Stimulated activated naive CD8-positive, alpha-beta T cell treated with anti-CD3 and anti-CD28 coated beads, Interleukin-15, Interleukin-2, amounts not matched to agents 100 ng/mL and 50 ng/mL, for 24 hours (primary cell): ENCODE data around the gene LRRC25.
A peak's percentile ranks its signal among the peaks of the same experiment; 100 is the strongest.

Experiments
- H3K27ac Mint-ChIP-seq: one replicate; pipeline ENCODE4 v1.8.0; 2021; ENCODE audit warnings: mild to moderate bottlenecking, mixed read lengths
- H3K27me3 Mint-ChIP-seq: one replicate; pipeline ENCODE4 v1.8.0; 2021; ENCODE audit warnings: mixed read lengths
- H3K36me3 Mint-ChIP-seq: one replicate; pipeline ENCODE4 v1.8.0; 2021; ENCODE audit warnings: low read depth, mixed read lengths
- H3K4me1 Mint-ChIP-seq: one replicate; pipeline ENCODE4 v1.8.0; 2021; ENCODE audit warnings: low read depth, mixed read lengths
- H3K4me3 Mint-ChIP-seq: one replicate; pipeline ENCODE4 v1.8.0; 2021; ENCODE audit warnings: mild to moderate bottlenecking, mixed read lengths
- H3K9me3 Mint-ChIP-seq: one replicate; pipeline ENCODE4 v1.8.0; 2021; ENCODE audit warnings: mixed read lengths

LRRC25 gene

DNA sequence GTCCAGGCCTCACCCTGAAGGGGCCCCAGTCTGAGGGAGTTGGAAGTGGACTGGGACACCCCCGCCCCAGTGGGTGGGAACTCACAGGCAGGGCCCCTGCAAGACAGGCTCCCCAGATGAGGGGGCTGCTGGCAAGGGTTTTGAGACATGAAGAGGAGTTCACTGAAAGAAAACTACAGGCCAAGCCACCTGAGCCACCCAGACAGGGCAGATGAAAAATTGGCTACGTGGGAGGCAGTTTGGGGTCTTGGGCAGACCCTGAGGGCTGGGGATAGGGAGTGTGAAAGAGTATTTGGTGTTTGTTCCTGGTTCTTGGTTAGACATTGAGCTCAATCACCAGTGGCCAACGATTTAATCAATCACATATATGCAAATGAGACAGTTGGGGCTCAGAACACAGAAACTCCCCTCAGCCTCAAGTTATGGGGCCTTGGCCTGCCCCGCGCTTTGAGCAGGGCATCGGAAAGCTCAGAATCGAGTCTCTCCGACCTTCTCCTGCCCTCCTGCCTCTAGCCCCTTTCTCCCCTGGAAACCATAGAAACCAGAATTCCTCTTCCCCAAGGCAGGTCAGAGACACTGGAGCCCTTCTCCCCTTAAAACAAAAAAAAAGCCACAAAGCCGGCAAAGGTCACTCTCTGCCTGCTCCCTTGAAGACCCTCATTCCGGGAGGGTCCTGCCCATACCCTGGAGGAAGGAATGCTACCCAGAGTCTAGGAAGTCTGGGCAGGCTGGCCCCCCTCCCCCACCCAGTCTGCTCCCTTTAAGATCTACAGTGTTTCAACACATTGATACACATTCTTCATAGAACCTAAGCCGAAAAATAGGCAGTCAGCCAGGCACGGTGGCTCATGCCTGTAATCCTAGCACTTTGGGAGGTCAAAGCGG lies 41.8 kb upstream of the LRRC25 start:
- Mint-ChIP-seq H3K36me3 (peaks cover 8% of the 10 kb centered on the region), H3K4me3 (no peak overlapping the region), H3K27ac (no peak overlapping the region), H3K9me3 (peaks cover 4% of the 10 kb centered on the region), H3K27me3 (no peaks in the 10 kb centered on the region), H3K4me1 (peaks cover 17% of the 10 kb centered on the region)

- no peak overlapping the region for H3K4me3 Mint-ChIP-seq
- no peaks in the 10 kb centered on the region for H3K27me3 Mint-ChIP-seq
- H3K4me1 Mint-ChIP-seq, result peaks cover 17% of the 10 kb centered on the region
- peaks cover 4% of the 10 kb centered on the region for H3K9me3 Mint-ChIP-seq
- H3K27ac Mint-ChIP-seq, result no peak overlapping the region
- H3K36me3 Mint-ChIP-seq, result peaks cover 8% of the 10 kb centered on the region
Observed at GRCh38 chr19:18438331-18439024, 41.1 kb upstream of the LRRC25 start.

- Mint-ChIP-seq H3K27me3 (no peaks in the 10 kb centered on the region), H3K9me3 (peaks cover 4% of the 10 kb centered on the region), H3K4me3 (peak within 1 kb of the TSS; percentile 65), H3K4me1 (peaks cover 16% of the 10 kb centered on the region), H3K36me3 (peaks cover 6% of the 10 kb centered on the region), H3K27ac (no peak within 1 kb of the TSS)
Observed at GRCh38 chr19:18437491-18438330, 40.3 kb upstream of the LRRC25 start, which contains the start of gene ISYNA1. TSS of gene ISYNA1 (minus strand) at chr19:18438133. CDS start at chr19:18437979, 154 bp downstream.

GRCh38 chr19:18436671-18437490 lies 39.5 kb upstream of the LRRC25 start:
- Mint-ChIP-seq H3K4me1 (peaks cover 16% of the 10 kb centered on the region), H3K27me3 (no peaks in the 10 kb centered on the region), H3K9me3 (no peaks in the 10 kb centered on the region), H3K4me3 (peak overlapping the region; percentile 65), H3K36me3 (no peaks in the 10 kb centered on the region), H3K27ac (peak overlapping the region; percentile 34)

GRCh38 chr19:18435842-18436670 lies 38.6 kb upstream of the LRRC25 start:
- Mint-ChIP-seq H3K9me3 (no peaks in the 10 kb centered on the region), H3K4me1 (peaks cover 16% of the 10 kb centered on the region), H3K36me3 (no peaks in the 10 kb centered on the region), H3K27ac (peak overlapping the region; percentile 34), H3K4me3 (peak overlapping the region; percentile 56), H3K27me3 (no peaks in the 10 kb centered on the region)

DNA sequence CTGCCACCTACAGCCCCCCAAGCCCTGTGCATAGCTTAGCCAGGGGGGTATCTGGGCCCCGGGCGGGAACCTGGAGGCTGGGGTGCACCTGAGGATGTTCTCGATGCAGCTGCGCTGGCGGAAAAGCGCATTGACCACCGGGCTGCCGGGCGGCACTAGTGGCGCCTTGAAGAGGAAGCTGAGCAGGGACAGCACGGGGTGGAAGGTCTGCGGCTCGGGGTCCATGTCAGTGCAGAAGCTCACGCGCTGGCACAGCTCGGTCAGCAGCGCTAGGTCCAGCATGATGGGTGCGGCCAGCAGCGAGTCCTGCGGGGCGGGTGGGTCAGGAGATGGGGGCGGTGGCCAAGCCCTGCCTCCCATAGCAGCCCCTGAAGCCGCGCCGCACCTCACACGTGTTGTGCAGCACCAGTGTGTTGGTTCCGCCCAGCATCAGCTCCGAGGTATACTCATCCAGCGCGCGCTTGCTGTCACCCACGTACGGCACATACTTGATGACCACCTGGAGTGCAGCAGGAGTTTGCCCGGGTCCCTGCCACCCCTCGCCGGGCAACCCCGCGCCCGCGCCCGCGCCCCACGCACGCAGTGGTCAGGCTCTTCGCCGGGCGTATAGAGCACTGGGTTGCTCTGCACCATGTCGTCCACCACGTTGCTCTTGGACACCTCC lies 37.9 kb upstream of the LRRC25 start:
- Mint-ChIP-seq H3K4me1 (peaks cover 18% of the 10 kb centered on the region), H3K4me3 (no peak overlapping the region), H3K36me3 (no peaks in the 10 kb centered on the region), H3K27me3 (no peaks in the 10 kb centered on the region), H3K27ac (no peak overlapping the region), H3K9me3 (no peaks in the 10 kb centered on the region)

DNA sequence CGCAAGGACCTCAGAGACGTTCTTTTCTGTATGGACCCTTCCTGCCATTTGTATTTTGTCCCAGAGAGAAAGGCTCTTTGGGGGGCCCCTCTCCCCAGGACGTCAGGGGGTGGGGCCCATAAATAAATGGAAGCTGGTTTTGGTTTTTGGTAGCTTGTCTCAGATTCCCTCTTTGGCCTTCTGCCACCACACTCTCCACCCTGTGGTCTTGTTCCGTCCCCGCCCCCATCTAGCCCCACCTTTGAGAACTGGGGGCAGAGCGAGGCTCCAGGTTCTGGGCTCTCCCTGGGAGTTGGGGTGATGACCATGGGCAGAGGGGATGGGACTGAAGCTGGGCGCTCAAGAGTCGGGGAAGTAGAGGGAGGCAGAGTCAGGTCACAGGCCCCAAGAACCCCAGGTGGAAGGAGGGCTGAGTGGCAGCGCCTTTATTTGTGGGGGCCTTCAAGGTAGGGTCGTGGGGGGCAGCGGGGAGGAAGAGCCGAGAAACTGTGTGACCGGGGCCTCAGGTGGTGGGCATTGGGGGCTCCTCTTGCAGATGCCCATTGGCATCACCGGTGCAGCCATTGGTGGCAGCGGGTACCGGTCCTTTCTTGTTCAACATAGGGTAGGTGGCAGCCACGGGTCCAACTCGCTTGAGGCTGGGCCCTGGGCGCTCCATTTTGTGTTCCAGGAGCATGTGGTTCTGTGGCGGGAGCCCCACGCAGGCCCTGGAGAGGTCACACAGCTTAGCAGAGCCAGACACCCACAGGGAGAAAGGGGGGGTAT lies 37.2 kb upstream of the LRRC25 start:
- Mint-ChIP-seq H3K27ac (no peak overlapping the region), H3K27me3 (no peaks in the 10 kb centered on the region), H3K4me1 (peaks cover 25% of the 10 kb centered on the region)

GRCh38 chr19:18433735-18434398 lies 36.4 kb upstream of the LRRC25 start:
- H3K27ac Mint-ChIP-seq, result no peak overlapping the region
- no peaks in the 10 kb centered on the region for H3K36me3 Mint-ChIP-seq
- peaks cover 29% of the 10 kb centered on the region for H3K4me1 Mint-ChIP-seq
- H3K27me3 Mint-ChIP-seq, result no peaks in the 10 kb centered on the region
- H3K9me3 Mint-ChIP-seq, result no peaks in the 10 kb centered on the region
- peak overlapping the region; percentile 17 for H3K4me3 Mint-ChIP-seq

More for the DNA sequence above, 37.2 kb upstream of the LRRC25 start:
- peak overlapping the region; percentile 17 for H3K4me3 Mint-ChIP-seq
- no peaks in the 10 kb centered on the region for H3K9me3 Mint-ChIP-seq
- no peaks in the 10 kb centered on the region for H3K36me3 Mint-ChIP-seq

DNA sequence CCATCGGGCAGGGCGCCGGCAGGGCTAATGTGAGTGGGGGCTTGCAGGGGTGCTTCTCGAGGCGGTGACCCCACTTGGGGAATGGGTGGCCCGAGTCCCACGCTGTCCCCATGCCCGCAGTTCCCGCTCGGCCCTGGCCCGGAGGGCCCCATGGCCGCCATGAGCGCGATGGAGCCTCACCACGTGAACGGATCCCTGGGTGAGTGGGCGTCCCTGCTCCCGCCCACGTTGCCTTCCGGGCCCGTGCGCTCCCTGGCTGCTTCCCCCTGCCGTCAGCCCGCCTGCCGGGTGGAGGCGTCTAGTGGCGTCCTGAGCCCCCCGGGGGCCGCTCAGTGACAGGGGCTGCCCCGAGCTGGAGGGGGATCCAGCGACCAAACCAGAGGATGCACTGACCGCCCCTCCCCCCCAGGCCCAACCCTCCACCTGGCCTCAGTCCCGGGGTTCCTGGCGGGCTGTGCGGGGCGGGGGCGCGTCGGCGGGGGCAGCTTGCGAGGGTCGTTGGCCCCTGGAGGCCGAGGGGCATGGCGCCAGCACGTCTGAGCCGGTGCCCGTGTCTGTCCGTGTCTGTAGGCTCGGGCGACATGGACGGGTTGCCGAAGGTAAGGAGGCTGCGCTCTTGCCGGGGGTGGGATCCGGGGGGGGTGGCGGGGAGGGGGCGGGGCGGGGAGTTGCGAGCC lies 35.7 kb upstream of the LRRC25 start:
- Mint-ChIP-seq H3K4me1 (peaks cover 29% of the 10 kb centered on the region), H3K27ac (peak overlapping the region; percentile 40), H3K36me3 (no peaks in the 10 kb centered on the region), H3K9me3 (no peaks in the 10 kb centered on the region), H3K27me3 (no peaks in the 10 kb centered on the region), H3K4me3 (peak overlapping the region; percentile 37)

- Mint-ChIP-seq H3K36me3 (no peaks in the 10 kb centered on the region), H3K27me3 (no peaks in the 10 kb centered on the region), H3K4me1 (peaks cover 29% of the 10 kb centered on the region), H3K9me3 (no peaks in the 10 kb centered on the region), H3K4me3 (peak overlapping the region; percentile 37), H3K27ac (peak overlapping the region; percentile 40)
Observed at GRCh38 chr19:18432275-18433014, 35.0 kb upstream of the LRRC25 start.
